Measurements from ENCODE around the gene CPAMD8. TPM values are rescaled to one million over a fixed set of nuclear protein-coding genes. Genes with fewer than 3 reads are reported as not detected.

Gene CPAMD8
- total and polyA plus RNA-seq, 10 of the 15 experiments (the other 5 are each of a cell fraction or from before 2014, with no cell fraction given): 0.12 to 0.97 (median 0.25) TPM; not detected in 3

DNA sequence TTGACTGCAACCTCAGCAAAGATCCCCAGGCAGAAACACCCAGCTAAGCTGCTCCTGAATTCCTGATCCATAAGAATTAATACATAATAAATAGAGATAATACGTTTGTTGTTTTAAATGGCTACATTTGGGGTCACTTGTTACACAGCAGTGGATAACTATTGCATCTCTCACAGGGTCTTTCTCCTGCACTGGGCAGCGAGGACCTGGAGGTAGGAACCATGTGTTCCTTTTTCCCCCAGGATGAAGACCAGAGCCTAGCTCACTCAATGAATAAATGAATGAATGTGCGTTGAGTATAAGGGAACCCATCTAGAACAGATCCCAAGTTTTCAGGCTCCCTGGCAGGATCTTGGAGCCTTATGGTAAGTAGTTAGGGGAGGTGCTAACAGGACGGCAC is 107.1 kb downstream of the CPAMD8 start:
- no peak for DNase-seq (ENCODE audit: low read depth, low spot score)
- WGBS (ENCODE audit: insufficient coverage, insufficient replicate concordance, low lambda C conversion rate, missing lambda C conversion rate): 22% methylated on average over 4 of the region's 4 CpGs
- RAD21 ChIA-PET (ENCODE audit: unreplicated experiment): no interaction called here
- no peaks in the 10 kb centered on the region for H3K27me3 ChIP-seq (replicated peaks in 1 of 2; ENCODE audit: control insufficient read depth in 2 of 2, insufficient read depth in 2 of 2, low read length in 1 of 2)
- CTCF ChIA-PET: no interaction called here
- POLR2A ChIA-PET: no interaction called here
- in situ Hi-C loops (cut with MboI): no loop called here
- intact Hi-C loops (cut with micrococcal nuclease; ENCODE audit: unreplicated experiment): no loop called here
- no peak overlapping the region for H3K4me3 ChIP-seq
- H3K27ac ChIP-seq (ENCODE audit: control insufficient read depth, insufficient read depth): no peak overlapping the region
- H3K9me3 ChIP-seq (replicated peaks; ENCODE audit: control insufficient read depth, insufficient read depth, low read length): no peaks in the 10 kb centered on the region; the same call in 2 of the 3 replicates
- no peak overlapping the region for H3K4me2 ChIP-seq (ENCODE audit: control insufficient read depth, insufficient read depth)
- H3K79me2 ChIP-seq (ENCODE audit: control insufficient read depth, insufficient read depth, low read length): no peaks in the 10 kb centered on the region
- SMC1A ChIA-PET (ENCODE audit: uncharacterized antibody, unreplicated experiment): no interaction called here
- H3K36me3 ChIP-seq (ENCODE audit: control insufficient read depth in 2 of 2, insufficient read depth in 2 of 2, low read length in 1 of 2): no peaks in the 10 kb centered on the region
- FAIRE-seq: no peak
- no peaks in the 10 kb centered on the region for H3K4me1 ChIP-seq (ENCODE audit: control insufficient read depth, insufficient read depth, low read length)
- no peak overlapping the region for H2AFZ ChIP-seq (ENCODE audit: control insufficient read depth, low read depth, low read length)
- no TSS peak for BruUV-seq (replicated peaks)
- H3K9ac ChIP-seq (ENCODE audit: control insufficient read depth, insufficient read depth, low read length): no peak overlapping the region
- H4K20me1 ChIP-seq (ENCODE audit: control insufficient read depth, insufficient read depth): no peaks in the 10 kb centered on the region
- ATAC-seq: no peak
- TF ChIP-seq MTA3 (IDR thresholded peaks at IDR 0.05; ENCODE audit: borderline replicate concordance, low read length) (no peak), NKRF (conservative IDR thresholded peaks at IDR 0.05) (no peak), RAD21 (IDR thresholded peaks at IDR 0.05; ENCODE audit: insufficient read depth, low read depth, low read length) (no peak), ZNF207 (IDR thresholded peaks at IDR 0.05; ENCODE audit: borderline replicate concordance) (no peak), EZH2 (IDR thresholded peaks at IDR 0.05; ENCODE audit: borderline replicate concordance, control insufficient read depth, low read depth, low read length) (no peak), TBL1XR1 (IDR thresholded peaks at IDR 0.05; ENCODE audit: low read depth, low read length) (no peak), IRF4 (IDR thresholded peaks at IDR 0.05; ENCODE audit: low read depth, low read length) (no peak), DPF2 (IDR thresholded peaks at IDR 0.05) (no peak), CHD2 (IDR thresholded peaks at IDR 0.05; ENCODE audit: borderline replicate concordance, low read depth, low read length) (no peak), ATF7 (IDR thresholded peaks at IDR 0.05; ENCODE audit: low read depth) (no peak), MLLT1 (IDR thresholded peaks at IDR 0.05) (no peak), CHD4 (IDR thresholded peaks at IDR 0.05) (no peak), FOXK2 (IDR thresholded peaks at IDR 0.05) (no peak), SMAD5 (IDR thresholded peaks at IDR 0.05; ENCODE audit: low read depth) (no peak), IKZF1 (conservative IDR thresholded peaks at IDR 0.05) (no peak), NFYB (IDR thresholded peaks at IDR 0.05; ENCODE audit: insufficient read depth, low read depth, low read length) (no peak), POLR2A (IDR thresholded peaks at IDR 0.05; ENCODE audit: low read depth, low read length) (no peak)
- TF ChIP-seq, protein P1, sequence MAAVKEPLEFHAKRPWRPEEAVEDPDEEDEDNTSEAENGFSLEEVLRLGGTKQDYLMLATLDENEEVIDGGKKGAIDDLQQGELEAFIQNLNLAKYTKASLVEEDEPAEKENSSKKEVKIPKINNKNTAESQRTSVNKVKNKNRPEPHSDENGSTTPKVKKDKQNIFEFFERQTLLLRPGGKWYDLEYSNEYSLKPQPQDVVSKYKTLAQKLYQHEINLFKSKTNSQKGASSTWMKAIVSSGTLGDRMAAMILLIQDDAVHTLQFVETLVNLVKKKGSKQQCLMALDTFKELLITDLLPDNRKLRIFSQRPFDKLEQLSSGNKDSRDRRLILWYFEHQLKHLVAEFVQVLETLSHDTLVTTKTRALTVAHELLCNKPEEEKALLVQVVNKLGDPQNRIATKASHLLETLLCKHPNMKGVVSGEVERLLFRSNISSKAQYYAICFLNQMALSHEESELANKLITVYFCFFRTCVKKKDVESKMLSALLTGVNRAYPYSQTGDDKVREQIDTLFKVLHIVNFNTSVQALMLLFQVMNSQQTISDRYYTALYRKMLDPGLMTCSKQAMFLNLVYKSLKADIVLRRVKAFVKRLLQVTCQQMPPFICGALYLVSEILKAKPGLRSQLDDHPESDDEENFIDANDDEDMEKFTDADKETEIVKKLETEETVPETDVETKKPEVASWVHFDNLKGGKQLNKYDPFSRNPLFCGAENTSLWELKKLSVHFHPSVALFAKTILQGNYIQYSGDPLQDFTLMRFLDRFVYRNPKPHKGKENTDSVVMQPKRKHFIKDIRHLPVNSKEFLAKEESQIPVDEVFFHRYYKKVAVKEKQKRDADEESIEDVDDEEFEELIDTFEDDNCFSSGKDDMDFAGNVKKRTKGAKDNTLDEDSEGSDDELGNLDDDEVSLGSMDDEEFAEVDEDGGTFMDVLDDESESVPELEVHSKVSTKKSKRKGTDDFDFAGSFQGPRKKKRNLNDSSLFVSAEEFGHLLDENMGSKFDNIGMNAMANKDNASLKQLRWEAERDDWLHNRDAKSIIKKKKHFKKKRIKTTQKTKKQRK (IDR thresholded peaks at IDR 0.05; ENCODE audit: low read depth, low read length): no peak

Measured in GM12878 (cell line).